Upper lobe of left lung (tissue), 6 donors: ENCODE data around the gene KCNQ2. TPM values are rescaled to one million over a fixed set of nuclear protein-coding genes. Genes with fewer than 3 reads are reported as not detected.

ENCODE experiments used
- ATAC-seq, 2 donors: fragments of 200-7000 bp; cut with Tn5 transposase; one replicate each; pipeline ENCODE4 v1.9.1; 2022; ENCODE audit warnings: mild to moderate bottlenecking in 2 of 2, moderate library complexity in 2 of 2; ENCODE audit not compliant: low FRiP score in 2 of 2
- DNase-seq, 2 donors: peaks; one replicate each; pipeline ENCODE4 v3.0.0-alpha.2; 2019 to 2020
- H3K27ac ChIP-seq, 4 donors: fragments of 200-600 bp; sonication (generic); one replicate each; pipeline ENCODE4 v1.5.1; 2016 to 2019
- H3K27me3 ChIP-seq, 4 donors: fragments of 200-600 bp; sonication (generic); one replicate each; pipeline ENCODE4 v1.5.1; 2017 to 2019
- H3K36me3 ChIP-seq, 4 donors: fragments of 200-600 bp; sonication (generic); one replicate each; pipeline ENCODE4 v1.5.1; 2016 to 2019
- H3K4me1 ChIP-seq, 4 donors: fragments of 200-600 bp; sonication (generic); one replicate each; pipeline ENCODE4 v1.5.1; 2018 to 2019
- H3K4me3 ChIP-seq, 4 donors: fragments of 200-600 bp; sonication (generic); one replicate each; pipeline ENCODE4 v1.5.1; 2017 to 2019; ENCODE audit warnings: mild to moderate bottlenecking in 2 of 4, moderate library complexity in 1 of 4
- H3K9me3 ChIP-seq, 4 donors: fragments of 200-600 bp; sonication (generic); one replicate each; pipeline ENCODE4 v1.5.1; 2018 to 2019
- EP300 ChIP-seq, 4 donors: sonication (generic); formaldehyde crosslinking; IDR thresholded peaks; one replicate each; pipeline ENCODE4 v1.5.1; 2017; ENCODE audit warnings: antibody characterized with exemption in 4 of 4, control low read depth in 2 of 4
- POLR2A ChIP-seq, 4 donors: fragments of 450-650 bp; IDR thresholded peaks; one replicate each; pipeline ENCODE4 v1.5.1; 2016 to 2017; ENCODE audit warnings: antibody characterized with exemption in 4 of 4, mild to moderate bottlenecking in 2 of 4
- POLR2AphosphoS5 ChIP-seq, 2 donors: sonication (generic); formaldehyde crosslinking; IDR thresholded peaks; one replicate each; pipeline ENCODE4 v1.5.1; 2017; ENCODE audit warnings: antibody characterized with exemption in 2 of 2
- WGBS, 2 donors: methylation state at CpG; one replicate each; pipeline ENCODE4 v1.1.5; 2017 to 2018; 5-methylcytosine and 5-hydroxymethylcytosine counted together
- total RNA-seq, 6 donors: library from RNA; depleted of rRNA in 4 of 6; stranded (reverse); fragments of >200 nt in 4 of 6; gene quantifications; one replicate each; pipeline versions ENCODE4 v1.1.0 to v1.2.1, GENCODE V29; 2016 to 2021
- TF ChIP-seq, protein P1 (sequence below), 6 experiments: fragments of 450-650 bp in 4 of 6; fragments of 200-600 bp in 2 of 6; sonication (generic) in 2 of 6; IDR thresholded peaks; one replicate each; pipeline ENCODE4 v1.5.1; 2016 to 2019; ENCODE audit warnings: antibody characterized with exemption in 6 of 6
- donor health status: DM: no; HTN: no; CAD: no; lungs with moderate emphysema.
- donor health status: DM: no; HTN: yes; CAD: no; lungs with severe emphysema.

The KCNQ2 gene
- total RNA-seq, 6 donors from 2014 or later, result 0.66 TPM; not detected in 5

GRCh38 chr20:63438121-63438520 is 34.3 kb downstream of the KCNQ2 start:
- Histone ChIP-seq H3K4me3 (no peak overlapping the region), H3K36me3 (no peaks in the 10 kb centered on the region), H3K27ac (no peak overlapping the region), H3K9me3 (no peaks in the 10 kb centered on the region), H3K4me1 (peaks cover 0 to 6% (median 2%) of the 10 kb centered on the region in 4 donors), H3K27me3 (no peaks in the 10 kb centered on the region)
- ATAC-seq (no peak), DNase-seq (peak in 1 of 2 donors; percentile 60)
- TF ChIP-seq POLR2A (IDR thresholded peaks at IDR 0.05), result no peak
- TF ChIP-seq, protein P1, sequence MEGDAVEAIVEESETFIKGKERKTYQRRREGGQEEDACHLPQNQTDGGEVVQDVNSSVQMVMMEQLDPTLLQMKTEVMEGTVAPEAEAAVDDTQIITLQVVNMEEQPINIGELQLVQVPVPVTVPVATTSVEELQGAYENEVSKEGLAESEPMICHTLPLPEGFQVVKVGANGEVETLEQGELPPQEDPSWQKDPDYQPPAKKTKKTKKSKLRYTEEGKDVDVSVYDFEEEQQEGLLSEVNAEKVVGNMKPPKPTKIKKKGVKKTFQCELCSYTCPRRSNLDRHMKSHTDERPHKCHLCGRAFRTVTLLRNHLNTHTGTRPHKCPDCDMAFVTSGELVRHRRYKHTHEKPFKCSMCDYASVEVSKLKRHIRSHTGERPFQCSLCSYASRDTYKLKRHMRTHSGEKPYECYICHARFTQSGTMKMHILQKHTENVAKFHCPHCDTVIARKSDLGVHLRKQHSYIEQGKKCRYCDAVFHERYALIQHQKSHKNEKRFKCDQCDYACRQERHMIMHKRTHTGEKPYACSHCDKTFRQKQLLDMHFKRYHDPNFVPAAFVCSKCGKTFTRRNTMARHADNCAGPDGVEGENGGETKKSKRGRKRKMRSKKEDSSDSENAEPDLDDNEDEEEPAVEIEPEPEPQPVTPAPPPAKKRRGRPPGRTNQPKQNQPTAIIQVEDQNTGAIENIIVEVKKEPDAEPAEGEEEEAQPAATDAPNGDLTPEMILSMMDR (IDR thresholded peaks at IDR 0.05), result no peak
- no peak for TF ChIP-seq POLR2AphosphoS5 (IDR thresholded peaks at IDR 0.05)
- TF ChIP-seq EP300 (IDR thresholded peaks at IDR 0.05), result no peak
- WGBS, 2 donors, result 84 to 94% methylated on average over 3 to 12 of the region's 12 CpGs

- 71 to 72% methylated on average over 9 of the region's 9 CpGs for WGBS, 2 donors
- Histone ChIP-seq H3K4me3 (no peak overlapping the region), H3K27ac (no peak overlapping the region), H3K36me3 (no peaks in the 10 kb centered on the region), H3K27me3 (no peaks in the 10 kb centered on the region), H3K4me1 (peaks cover 0 to 6% (median 2%) of the 10 kb centered on the region in 4 donors), H3K9me3 (no peaks in the 10 kb centered on the region)
- DNase-seq (no peak), ATAC-seq (peak in 1 of 2 donors; percentile 17)
- TF ChIP-seq POLR2AphosphoS5 (IDR thresholded peaks at IDR 0.05) (no peak), EP300 (IDR thresholded peaks at IDR 0.05) (no peak), POLR2A (IDR thresholded peaks at IDR 0.05) (no peak)
- TF ChIP-seq, protein P1 (IDR thresholded peaks at IDR 0.05), result no peak
These were observed 36.9 kb downstream of the KCNQ2 start for GRCh38 chr20:63435552-63435951.

DNA sequence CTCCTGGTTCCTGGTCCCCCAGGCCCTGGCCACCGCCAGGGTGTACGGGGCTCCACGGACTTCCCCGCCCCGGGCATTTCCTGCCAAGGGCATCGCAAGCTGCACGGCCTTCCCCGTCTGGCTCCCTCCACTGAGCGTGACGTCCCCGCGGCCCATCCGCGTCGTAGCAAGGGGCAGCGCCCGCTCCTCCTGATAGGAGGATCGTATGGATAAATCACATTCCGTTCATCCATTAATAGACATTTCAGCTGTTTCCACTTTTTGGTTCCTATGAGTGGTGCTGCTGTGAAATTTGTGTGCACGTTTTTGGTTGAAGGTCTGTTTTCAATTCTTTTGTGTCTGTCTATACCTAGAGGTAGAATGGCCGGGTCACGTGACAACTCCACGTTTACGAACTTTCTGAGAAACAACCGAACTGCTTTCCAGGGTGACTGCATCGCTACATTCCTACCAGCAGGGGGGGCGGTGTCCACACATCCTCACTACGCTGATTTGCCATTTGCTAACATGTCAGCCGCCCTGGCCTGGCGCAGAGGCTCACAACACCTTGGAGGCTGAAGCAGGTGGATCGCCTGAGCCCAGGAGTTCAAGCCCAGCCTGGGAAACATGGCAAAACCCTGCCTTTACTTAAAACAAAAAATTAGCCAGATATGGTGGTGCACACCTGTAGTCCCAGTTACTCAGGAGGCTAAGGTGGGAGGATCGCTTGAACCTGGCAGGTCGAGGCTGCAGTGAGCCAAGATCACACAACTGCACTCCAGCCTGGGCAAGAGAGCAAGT is 37.7 kb downstream of the KCNQ2 start:
- Histone ChIP-seq H3K4me3 (no peak overlapping the region), H3K9me3 (no peaks in the 10 kb centered on the region), H3K27ac (no peak overlapping the region), H3K27me3 (no peaks in the 10 kb centered on the region), H3K36me3 (no peaks in the 10 kb centered on the region), H3K4me1 (peaks cover 0 to 6% (median 2%) of the 10 kb centered on the region in 4 donors)
- 39 to 40% methylated on average over 29 to 30 of the region's 33 CpGs for WGBS, 2 donors
- peak; percentile 67 to 79 for DNase-seq
- TF ChIP-seq POLR2A (IDR thresholded peaks at IDR 0.05) (no peak), EP300 (IDR thresholded peaks at IDR 0.05) (no peak)
- TF ChIP-seq, protein P1 (IDR thresholded peaks at IDR 0.05), result peak; percentile 56 to 83 (median 78)
- ATAC-seq, result peak in 1 of 2 donors; percentile 66

- 87 to 88% methylated on average over 32 to 33 of the region's 39 CpGs for WGBS, 2 donors
- ATAC-seq (no peak), DNase-seq (peak in 1 of 2 donors; percentile 73)
- Histone ChIP-seq H3K27me3 (no peaks in the 10 kb centered on the region), H3K4me1 (peaks cover 0 to 6% (median 2%) of the 10 kb centered on the region in 4 donors), H3K9me3 (no peaks in the 10 kb centered on the region), H3K4me3 (no peak overlapping the region), H3K27ac (no peak overlapping the region), H3K36me3 (no peaks in the 10 kb centered on the region)
- TF ChIP-seq, protein P1 (IDR thresholded peaks at IDR 0.05), result no peak
- TF ChIP-seq POLR2AphosphoS5 (IDR thresholded peaks at IDR 0.05), result no peak
- TF ChIP-seq POLR2A (IDR thresholded peaks at IDR 0.05), result no peak
- no peak for TF ChIP-seq EP300 (IDR thresholded peaks at IDR 0.05)
These were observed 38.5 kb downstream of the KCNQ2 start for GRCh38 chr20:63433756-63434531.
